Measurements from ENCODE around the gene MBOAT1. TPM values are rescaled to one million over a fixed set of nuclear protein-coding genes. Genes with fewer than 3 reads are reported as not detected.

The MBOAT1 gene, protein sequence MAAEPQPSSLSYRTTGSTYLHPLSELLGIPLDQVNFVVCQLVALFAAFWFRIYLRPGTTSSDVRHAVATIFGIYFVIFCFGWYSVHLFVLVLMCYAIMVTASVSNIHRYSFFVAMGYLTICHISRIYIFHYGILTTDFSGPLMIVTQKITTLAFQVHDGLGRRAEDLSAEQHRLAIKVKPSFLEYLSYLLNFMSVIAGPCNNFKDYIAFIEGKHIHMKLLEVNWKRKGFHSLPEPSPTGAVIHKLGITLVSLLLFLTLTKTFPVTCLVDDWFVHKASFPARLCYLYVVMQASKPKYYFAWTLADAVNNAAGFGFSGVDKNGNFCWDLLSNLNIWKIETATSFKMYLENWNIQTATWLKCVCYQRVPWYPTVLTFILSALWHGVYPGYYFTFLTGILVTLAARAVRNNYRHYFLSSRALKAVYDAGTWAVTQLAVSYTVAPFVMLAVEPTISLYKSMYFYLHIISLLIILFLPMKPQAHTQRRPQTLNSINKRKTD
- polyA plus RNA-seq = 1.4 TPM in 1 of 2 replicates, not detected in the other

DNA sequence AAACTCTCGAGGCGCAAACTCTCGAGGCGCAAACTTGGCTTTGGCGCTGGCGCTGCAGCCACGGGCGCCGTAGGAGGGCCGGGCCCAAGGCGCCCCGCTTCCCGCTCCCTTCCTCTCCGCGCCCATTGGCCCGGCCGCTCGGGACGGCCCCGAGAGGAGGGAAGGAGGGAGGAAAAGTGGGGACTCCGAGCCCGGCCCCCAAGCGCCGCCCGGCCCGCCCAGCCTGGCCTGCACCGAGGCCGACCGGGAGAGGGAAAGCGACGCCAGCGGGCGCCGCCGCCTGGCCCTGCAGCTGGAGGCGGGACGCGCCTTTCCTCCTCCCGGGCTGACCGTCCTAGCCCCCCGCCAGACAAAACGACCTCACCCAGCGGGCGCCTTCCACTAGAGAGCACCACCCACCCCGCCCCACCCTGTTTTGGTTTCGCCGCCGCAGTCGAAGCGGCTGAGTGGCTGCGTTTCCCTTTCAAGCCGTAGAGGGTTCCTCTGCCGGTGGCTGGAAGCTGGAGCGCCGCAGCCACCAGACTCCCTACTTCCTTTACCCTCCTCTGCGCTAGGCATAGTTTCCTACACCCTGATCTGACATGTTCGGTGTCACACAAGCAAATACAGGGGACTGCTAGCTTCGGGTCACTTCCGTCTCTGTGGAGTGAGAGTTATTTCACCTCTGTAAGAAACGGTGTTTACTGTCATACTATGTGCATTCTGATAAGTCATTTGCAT, at the start of gene MBOAT1:
TSS of gene MBOAT1 (minus strand) at position 78 of the 720 bp plus-strand sequence. CDS start 235 bp downstream, outside the sequence.

Other genes starting within 250 kb of the MBOAT1 start
- 4.0 and 5.8 TPM in 2 replicates for gene E2F3, start 189.4 kb upstream of the MBOAT1 start, polyA plus RNA-seq